Neural cell (in vitro differentiated cells): Measurements from ENCODE around the gene ENPP1. TPM values are rescaled to one million over a fixed set of nuclear protein-coding genes. Genes with fewer than 3 reads are reported as not detected.

Source experiments
- H2AFZ ChIP-seq: fragments of 200-600, 300-800 bp; sonication (generic), shearing (Covaris generic); 2 replicates; pipeline ENCODE4 v1.6.0; 2014; ENCODE audit warnings: low read depth, mild to moderate bottlenecking, antibody characterized with exemption, low read length, moderate library complexity
- H3F3A ChIP-seq: fragments of 200-600 bp; shearing (Covaris generic); 2 replicates; pipeline ENCODE4 v1.6.1; 2016; ENCODE audit warnings: mild to moderate bottlenecking, moderate library complexity, mixed read lengths, antibody characterized with exemption, low read length; ENCODE audit not compliant: insufficient read depth, poor library complexity, severe bottlenecking
- H3K27ac ChIP-seq: fragments of 200-600, 300-800 bp; sonication (generic), shearing (Covaris generic); 2 replicates; pipeline ENCODE4 v1.5.1; 2014; ENCODE audit warnings: mild to moderate bottlenecking, low read length, moderate library complexity
- H3K27me3 ChIP-seq: fragments of 300-800, 200-600 bp; sonication (generic), shearing (Covaris generic); 2 replicates; pipeline ENCODE4 v1.6.0; 2014; ENCODE audit warnings: mild to moderate bottlenecking, low read depth, low read length, moderate library complexity; ENCODE audit not compliant: insufficient read depth
- H3K36me3 ChIP-seq: fragments of 300-800, 200-600 bp; sonication (generic), shearing (Covaris generic); 2 replicates; pipeline ENCODE4 v1.5.1; 2014; ENCODE audit warnings: mild to moderate bottlenecking, antibody characterized with exemption, low read length, moderate library complexity; ENCODE audit not compliant: insufficient read depth
- H3K4me2 ChIP-seq: fragments of 300-800, 200-600 bp; sonication (generic), shearing (Covaris generic); 2 replicates; pipeline ENCODE4 v1.6.0; 2014; ENCODE audit warnings: mild to moderate bottlenecking, low read length
- H3K4me3 ChIP-seq: fragments of 300-800, 200-600 bp; sonication (generic), shearing (Covaris generic); 2 replicates; pipeline ENCODE4 v1.5.1; 2014; ENCODE audit warnings: mild to moderate bottlenecking, low read length, moderate library complexity
- H3K79me2 ChIP-seq: fragments of 200-600 bp; shearing (Covaris generic); replicated peaks from 2 replicates; pipeline ENCODE4 v1.6.0; 2014; ENCODE audit warnings: mild to moderate bottlenecking, low read length, moderate library complexity; ENCODE audit not compliant: insufficient read depth
- H3K9ac ChIP-seq: fragments of 300-800, 200-600 bp; sonication (generic), shearing (Covaris generic); 2 replicates; pipeline ENCODE4 v1.6.1; 2016; ENCODE audit warnings: mild to moderate bottlenecking, low read length, mixed read lengths
- H3K9me2 ChIP-seq: fragments of 200-600 bp; shearing (Covaris generic); 2 replicates; pipeline ENCODE4 v1.6.1; 2016; ENCODE audit warnings: mild to moderate bottlenecking, low read length, mixed read lengths; ENCODE audit not compliant: insufficient read depth
- H3K9me3 ChIP-seq: fragments of 200-600, 300-800 bp; sonication (generic), shearing (Covaris generic); 2 replicates; pipeline ENCODE4 v1.6.1; 2016; ENCODE audit warnings: mild to moderate bottlenecking, mixed run types, low read length, moderate library complexity, mixed read lengths
- H4K20me1 ChIP-seq: fragments of 200-600 bp; shearing (Covaris generic); 2 replicates; pipeline ENCODE4 v1.6.1; 2016; ENCODE audit warnings: mild to moderate bottlenecking, mixed run types; ENCODE audit not compliant: insufficient read depth
- CTCF ChIP-seq: fragments of 450-650 bp; IDR thresholded peaks from 2 replicates; pipeline ENCODE4 v1.5.1; 2014; ENCODE audit warnings: antibody characterized with exemption, mild to moderate bottlenecking, moderate library complexity; ENCODE audit not compliant: poor library complexity, severe bottlenecking
- EP300 ChIP-seq: fragments of 450-650 bp; conservative IDR thresholded peaks from 2 replicates; pipeline ENCODE4 v1.6.1; 2014; ENCODE audit warnings: antibody characterized with exemption, mild to moderate bottlenecking, moderate library complexity; ENCODE audit not compliant: poor library complexity, severe bottlenecking
- EZH2 ChIP-seq: fragments of 200-600, 300-800 bp; shearing (Covaris generic), sonication (generic); IDR thresholded peaks from 2 replicates; pipeline ENCODE4 v1.6.1; 2014; ENCODE audit warnings: antibody characterized with exemption, low read length, borderline replicate concordance, mild to moderate bottlenecking; ENCODE audit not compliant: insufficient read depth, poor library complexity, severe bottlenecking
- MXI1 ChIP-seq: fragments of 450-650 bp; conservative IDR thresholded peaks from 2 replicates; pipeline ENCODE4 v1.6.1; 2014; ENCODE audit warnings: antibody characterized with exemption, mild to moderate bottlenecking; ENCODE audit not compliant: poor library complexity, severe bottlenecking
- POLR2AphosphoS5 ChIP-seq: IDR thresholded peaks from 2 replicates; pipeline ENCODE4 v1.6.1; 2012
- RAD21 ChIP-seq: fragments of 450-650 bp; conservative IDR thresholded peaks from 2 replicates; pipeline ENCODE4 v1.6.1; 2014; ENCODE audit warnings: antibody characterized with exemption, mild to moderate bottlenecking, moderate library complexity
- REST ChIP-seq: IDR thresholded peaks from 2 replicates; pipeline ENCODE4 v1.6.1; 2012; ENCODE audit warnings: borderline replicate concordance
- SMC3 ChIP-seq: fragments of 450-650 bp; conservative IDR thresholded peaks from 2 replicates; pipeline ENCODE4 v1.6.1; 2014; ENCODE audit warnings: antibody characterized with exemption, mild to moderate bottlenecking, moderate library complexity; ENCODE audit not compliant: poor library complexity
- TAF1 ChIP-seq: IDR thresholded peaks from 2 replicates; pipeline ENCODE4 v1.6.1; 2012; ENCODE audit warnings: low read depth
- polyA plus RNA-seq: library from polyadenylated mRNA; depleted of rRNA; stranded (reverse); fragments of >200 nt; gene quantifications from 2 replicates; pipeline ENCODE4 v1.2.3, GENCODE V29; 2014

The ENPP1 gene
- polyA plus RNA-seq, 1 donor from 2014 or later = not detected

DNA sequence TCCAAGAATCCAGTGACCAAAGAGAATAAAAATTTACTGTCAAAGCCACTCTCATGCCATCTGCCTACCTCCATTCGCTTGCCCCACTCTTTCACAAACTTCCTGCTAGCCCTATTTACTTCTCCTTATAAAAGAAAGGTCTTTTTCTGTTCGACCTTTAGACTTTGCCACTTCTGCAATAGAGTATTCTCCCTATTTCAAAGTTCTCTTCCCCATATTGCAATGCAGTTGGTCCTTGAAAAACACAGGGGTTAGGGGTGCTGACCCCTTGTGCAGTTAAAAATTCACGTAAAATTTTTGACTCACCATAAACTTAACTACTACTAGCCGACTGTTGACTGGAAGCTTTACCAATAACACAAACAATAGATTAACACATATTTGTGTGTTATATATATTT lies 128.3 kb downstream of the ENPP1 start:
- H3F3A ChIP-seq = no peaks in the 10 kb centered on the region
- H3K27me3 ChIP-seq = no peaks in the 10 kb centered on the region
- H3K9me3 ChIP-seq = no peaks in the 10 kb centered on the region
- TF ChIP-seq EP300 (no peak), TAF1 (no peak), REST (no peak), SMC3 (no peak), POLR2AphosphoS5 (no peak)
- H3K79me2 ChIP-seq = no peaks in the 10 kb centered on the region
- H3K4me3 ChIP-seq = no peak overlapping the region
- H4K20me1 ChIP-seq = no peaks in the 10 kb centered on the region
- H3K9ac ChIP-seq = no peak overlapping the region
- no peak overlapping the region for H3K27ac ChIP-seq
- no peaks in the 10 kb centered on the region for H3K9me2 ChIP-seq
- H3K4me2 ChIP-seq = no peak overlapping the region
- H3K36me3 ChIP-seq = no peaks in the 10 kb centered on the region
- H2AFZ ChIP-seq = no peak overlapping the region

GRCh38 chr6:131937226-131937625 lies 129.4 kb downstream of the ENPP1 start:
- Histone ChIP-seq H3K79me2 (no peaks in the 10 kb centered on the region), H3K27me3 (no peaks in the 10 kb centered on the region), H2AFZ (no peak overlapping the region), H3K4me3 (no peak overlapping the region), H3F3A (no peaks in the 10 kb centered on the region), H3K9ac (no peak overlapping the region), H4K20me1 (no peaks in the 10 kb centered on the region), H3K36me3 (no peaks in the 10 kb centered on the region), H3K9me3 (no peaks in the 10 kb centered on the region), H3K27ac (no peak overlapping the region), H3K4me2 (no peak overlapping the region), H3K9me2 (no peaks in the 10 kb centered on the region)
- no peak for TF ChIP-seq MXI1
- TF ChIP-seq SMC3 = no peak
- TF ChIP-seq EP300 = no peak
- no peak for TF ChIP-seq CTCF
- no peak for TF ChIP-seq TAF1
- TF ChIP-seq EZH2 = no peak
- no peak for TF ChIP-seq POLR2AphosphoS5
- no peak for TF ChIP-seq REST
- no peak for TF ChIP-seq RAD21
